ENCODE measurements around the gene PSG2. TPM values are rescaled to one million over a fixed set of nuclear protein-coding genes. Genes with fewer than 3 reads are reported as not detected.
"Not testable (repeated sequence)": the region's sequence is repeated elsewhere in the genome, so short reads cannot be mapped to it uniquely, and the experiment has no call there.

PSG2 gene
- total and polyA plus RNA-seq, 8 donors, result not detected

DNA sequence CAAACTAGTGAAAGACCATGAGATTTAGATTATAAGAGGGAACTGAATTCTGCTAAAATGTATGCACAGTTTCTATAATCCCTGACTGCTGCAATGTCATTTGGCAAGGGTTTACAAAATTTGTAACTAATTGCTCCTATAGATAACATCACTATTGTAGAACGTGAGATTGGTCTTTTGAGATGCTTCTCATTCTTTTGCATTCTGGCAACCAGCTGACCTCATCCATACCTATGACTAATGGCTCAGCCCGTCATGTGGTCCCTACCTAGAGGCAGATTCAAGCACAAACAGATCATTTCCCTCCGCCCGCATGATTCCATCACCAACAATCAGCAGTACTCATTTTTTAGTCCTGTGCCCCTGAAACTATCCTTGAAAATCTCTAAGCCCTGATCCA, 60.4 kb downstream of the PSG2 start:
- H3K4me1 ChIP-seq; intact Hi-C loops (cut with DNase I; ENCODE audit: low total_unique reads); H3K9me3 ChIP-seq; H3K36me3 ChIP-seq; H3K27ac ChIP-seq; H3K4me3 ChIP-seq; DNase-seq; H3K27me3 ChIP-seq: not testable (repeated sequence)
- WGBS, 5 donors, result 47 to 65% (median 60%) methylated on average over 4 of the region's 4 CpGs

DNA sequence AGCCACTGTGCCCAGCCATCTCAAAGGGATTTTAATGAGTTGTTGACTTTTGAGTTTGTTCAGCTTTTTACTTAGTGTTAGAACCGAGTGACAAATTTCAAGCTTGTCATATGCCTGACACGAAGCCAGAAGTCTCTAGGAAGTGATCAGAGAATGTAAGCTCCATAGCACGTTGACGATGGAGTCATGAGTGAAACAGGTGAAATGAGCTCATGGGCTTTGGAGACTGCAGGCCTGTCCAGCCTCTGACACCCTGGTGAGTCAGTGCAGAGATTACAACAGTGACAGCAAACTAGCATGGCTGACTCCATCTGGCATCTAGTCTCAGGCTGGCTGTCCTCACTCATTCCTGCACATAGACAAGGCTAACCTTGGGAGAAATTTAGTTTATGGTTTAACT, 60.9 kb downstream of the PSG2 start:
- H3K4me3 ChIP-seq; H3K4me1 ChIP-seq; intact Hi-C loops (cut with DNase I; ENCODE audit: low total_unique reads); H3K27ac ChIP-seq; H3K27me3 ChIP-seq; H3K36me3 ChIP-seq; H3K9me3 ChIP-seq; DNase-seq: not testable (repeated sequence)
- 70 to 76% (median 71%) methylated on average over 4 of the region's 4 CpGs for WGBS, 5 donors

DNA sequence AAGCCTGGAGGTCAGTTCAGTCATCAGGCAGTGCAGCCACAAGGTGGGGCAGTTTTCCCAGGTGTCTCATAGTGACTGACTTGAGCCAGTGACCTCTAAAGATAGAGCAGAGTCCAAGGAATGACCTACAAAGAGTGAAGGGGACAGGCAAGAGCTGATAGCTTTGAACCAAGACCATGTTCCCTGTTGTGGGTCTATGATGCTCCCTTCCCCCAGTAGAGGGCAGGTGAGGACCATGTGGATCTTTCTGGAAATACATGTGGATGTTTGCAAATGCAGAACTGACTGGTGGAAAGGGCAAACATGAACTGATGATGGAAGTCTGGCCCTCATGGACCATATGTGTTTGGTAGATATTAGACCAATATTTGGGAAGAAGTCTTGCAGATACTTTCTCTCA, 62.9 kb downstream of the PSG2 start:
- H3K27ac ChIP-seq; intact Hi-C loops (cut with DNase I; ENCODE audit: low total_unique reads); H3K36me3 ChIP-seq; H3K27me3 ChIP-seq; H3K4me3 ChIP-seq; H3K4me1 ChIP-seq; H3K9me3 ChIP-seq: not testable (repeated sequence)
- DNase-seq, result peak in 1 of 2 donors; percentile 13

Other genes starting within 250 kb of the PSG2 start
- not detected for gene PSG1, start 203.0 kb downstream of the PSG2 start, total RNA-seq
- gene PSG1, start 203.0 kb downstream of the PSG2 start, polyA plus RNA-seq, result not detected
- not detected for gene PSG6, start 164.8 kb downstream of the PSG2 start, total RNA-seq
- gene PSG6, start 164.8 kb downstream of the PSG2 start, polyA plus RNA-seq, result not detected
- not detected for gene PSG7, start 145.5 kb downstream of the PSG2 start, total RNA-seq
- gene PSG7, start 145.5 kb downstream of the PSG2 start, polyA plus RNA-seq, result not detected
- not detected for gene PSG11, start 56.2 kb downstream of the PSG2 start, total RNA-seq
- gene PSG11, start 56.2 kb downstream of the PSG2 start, polyA plus RNA-seq, result not detected
- not detected for gene PSG5, start 103.8 kb upstream of the PSG2 start, total RNA-seq
- gene PSG5, start 103.8 kb upstream of the PSG2 start, polyA plus RNA-seq, result not detected
- gene PSG4, start 122.9 kb upstream of the PSG2 start, total RNA-seq, result not detected
- gene PSG4, start 122.9 kb upstream of the PSG2 start, polyA plus RNA-seq, result under 1 TPM in 1 of 3 donors, not detected in 2; 0.38 TPM
- not detected for gene PSG9, start 186.8 kb upstream of the PSG2 start, total RNA-seq
- gene PSG9, start 186.8 kb upstream of the PSG2 start, polyA plus RNA-seq, result not detected

All from stomach (tissue), 9 donors.